HG03565 (cell line): ENCODE measurements around the gene RALY.
A peak's percentile ranks its signal among the peaks of the same experiment; 100 is the strongest.

Experiments used
- ATAC-seq: cut with Tn5 transposase; IDR thresholded peaks from one replicate; pipeline ENCODE4 v1.9.1; 2021; ENCODE audit warnings: mild to moderate bottlenecking, moderate library complexity; ENCODE audit not compliant: unreplicated experiment

Gene RALY

GRCh38 chr20:33985830-33986229 lies 7.9 kb upstream of the RALY start:
- no peak for ATAC-seq

- no peak for ATAC-seq
These were observed 7.0 kb upstream of the RALY start for GRCh38 chr20:33986560-33987216.

GRCh38 chr20:33990075-33990474 lies 3.6 kb upstream of the RALY start:
- no peak for ATAC-seq

GRCh38 chr20:33991502-33991901 lies 2.2 kb upstream of the RALY start:
- no peak for ATAC-seq

- no peak for ATAC-seq
These were observed 1.4 kb upstream of the RALY start for GRCh38 chr20:33992145-33992922.

- ATAC-seq, result peak; percentile 53
These were observed 662 bp upstream of the RALY start for GRCh38 chr20:33992923-33993575.

GRCh38 chr20:33994222-33994913 lies 657 bp downstream of the RALY start:
- ATAC-seq, result peak; percentile 18

GRCh38 chr20:33995053-33995831 lies 1.5 kb downstream of the RALY start:
- ATAC-seq, result no peak

- ATAC-seq, result no peak
These were observed 5.4 kb downstream of the RALY start for GRCh38 chr20:33999025-33999649.

- no peak for ATAC-seq
These were observed 7.7 kb downstream of the RALY start for GRCh38 chr20:34001378-34001777.

GRCh38 chr20:34004227-34004626 lies 10.5 kb downstream of the RALY start:
- ATAC-seq, result no peak

- ATAC-seq, result no peak
These were observed 11.2 kb downstream of the RALY start for GRCh38 chr20:34004790-34005457.

- ATAC-seq, result no peak
These were observed 12.9 kb downstream of the RALY start for GRCh38 chr20:34006619-34007018.

GRCh38 chr20:34008477-34008876 lies 14.8 kb downstream of the RALY start:
- ATAC-seq, result no peak

- no peak for ATAC-seq
These were observed 16.8 kb downstream of the RALY start for GRCh38 chr20:34010405-34010931.

- no peak for ATAC-seq
These were observed 17.6 kb downstream of the RALY start for GRCh38 chr20:34011275-34011674.

- no peak for ATAC-seq
These were observed 18.6 kb downstream of the RALY start for GRCh38 chr20:34012330-34012729.

GRCh38 chr20:34012735-34013134 lies 19.0 kb downstream of the RALY start:
- no peak for ATAC-seq

- ATAC-seq, result no peak
These were observed 19.8 kb downstream of the RALY start for GRCh38 chr20:34013554-34013953.
